Testis (tissue), 2 donors: Measurements from ENCODE around the gene ATG9A.

Experiments used
- CTCF ChIP-seq, 3 experiments: fragments of 450-650 bp in 2 of 3; fragments of 200-600 bp in 1 of 3; sonication (generic) in 1 of 3; IDR thresholded peaks; one replicate each; pipeline ENCODE4 v1.5.1; 2016 to 2019; ENCODE audit warnings: antibody characterized with exemption in 3 of 3, mild to moderate bottlenecking in 2 of 3, moderate library complexity in 1 of 3
- POLR2A ChIP-seq: fragments of 450-650 bp; IDR thresholded peaks from one replicate; pipeline ENCODE4 v1.6.1; 2017; ENCODE audit warnings: antibody characterized with exemption, mild to moderate bottlenecking, moderate library complexity

GRCh38 chr2:219221957-219222518 lies 7.4 kb downstream of the ATG9A start:
- TF ChIP-seq CTCF (IDR thresholded peaks at IDR 0.05): no peak
- no peak for TF ChIP-seq POLR2A
